Pancreas (tissue), 10 donors: ENCODE measurements around the gene HOXC9. TPM values are rescaled to one million over a fixed set of nuclear protein-coding genes. Genes with fewer than 3 reads are reported as not detected.

ENCODE experiments used
- ATAC-seq, 4 donors: fragments of 200-7000 bp; cut with Tn5 transposase; one replicate each; pipeline versions ENCODE4 v1.8.0 to v1.9.1; 2020; ENCODE audit warnings: mild to moderate bottlenecking in 4 of 4, moderate library complexity in 4 of 4
- DNase-seq, 6 donors: peaks; one replicate each; pipeline ENCODE4 v3.0.0-alpha.2; 2020
- FAIRE-seq: peaks from 2 replicates; lab custom pipeline; 2012; peaks lifted over from hg19 to GRCh38; lab: Jason Lieb, UNC
- H3K27ac ChIP-seq, 4 donors: fragments of 200-600 bp; sonication (generic); 1 replicate in 3 of 4; 2 replicates in 1 of 4; pipeline versions ENCODE4 v1.5.0 to v1.8.0; 2020
- H3K27me3 ChIP-seq, 4 donors: fragments of 200-600 bp; one replicate each; pipeline ENCODE4 v1.8.0; 2021
- H3K36me3 ChIP-seq, 3 donors: fragments of 200-600 bp; sonication (generic) in 1 of 3; one replicate each; pipeline versions ENCODE4 v1.5.0 to v1.8.0; 2020 to 2021
- H3K4me1 ChIP-seq, 3 donors: fragments of 200-600 bp; one replicate each; pipeline ENCODE4 v1.8.0; 2021
- H3K4me3 ChIP-seq, 4 donors: fragments of 200-600 bp; sonication (generic) in 2 of 4; one replicate each; pipeline versions ENCODE4 v1.5.0 to v1.8.0; 2020 to 2021
- H3K9me3 ChIP-seq, 4 donors: fragments of 200-600 bp; one replicate each; pipeline ENCODE4 v1.8.0; 2021
- WGBS, 2 donors: extraction: QIAGEN DNeasy Blood & Tissue Kit; methylation state at CpG; one replicate each; pipeline ENCODE4 v1.1.7; 2013; 5-methylcytosine and 5-hydroxymethylcytosine counted together
- intact Hi-C, 3 donors: fragments of 100-400 bp; cut with DNase I; formaldehyde crosslinking; loops; one replicate each; pipeline versions ENCODE4 v1.11.1 to v1.14.2; 2022
- polyA plus RNA-seq, 2 donors: library from polyadenylated mRNA; stranded (reverse); fragments of 200-250 nt; gene quantifications; one replicate each; pipeline ENCODE4 v1.2.3, GENCODE V29; 2013
- total RNA-seq, 6 donors: library from RNA; stranded (reverse); fragmentation: NEBNext Ultra II Directional in 4 of 6; extraction: Animal tissue kit (Norgen Biotek cat#: 25700) in 4 of 6; gene quantifications; one replicate each; pipeline versions ENCODE4 v1.2.1 to v1.2.4, GENCODE V29; 2021 to 2023
- TF ChIP-seq, protein P1 (sequence below), 4 donors: fragments of 200-600 bp; sonication (generic) in 3 of 4; IDR thresholded peaks; one replicate each; pipeline versions ENCODE4 v1.5.0 to v1.8.0; 2021; ENCODE audit warnings: antibody characterized with exemption in 4 of 4
- donor health status: healthy with polysubstance abuse.
- donor health status: DM: no; HTN: no; CAD: no; lungs with moderate emphysema.
- donor health status: DM: no; HTN: no; CAD: no.
- donor health status: control.
- donor health status: control.
- donor health status: Bipolar disorder and iron deficiency.
- donor health status: DM: yes; HTN: yes; CAD: no.
- donor health status: DM: no; HTN: no; CAD: no.
- donor health status: DM: no; HTN: no; CAD: no.
- donor health status: DM: yes; HTN: yes; CAD: no.

The HOXC9 gene
- total and polyA plus RNA-seq, 8 donors = 0.19 to 0.27 (median 0.26) TPM; not detected in 5

DNA sequence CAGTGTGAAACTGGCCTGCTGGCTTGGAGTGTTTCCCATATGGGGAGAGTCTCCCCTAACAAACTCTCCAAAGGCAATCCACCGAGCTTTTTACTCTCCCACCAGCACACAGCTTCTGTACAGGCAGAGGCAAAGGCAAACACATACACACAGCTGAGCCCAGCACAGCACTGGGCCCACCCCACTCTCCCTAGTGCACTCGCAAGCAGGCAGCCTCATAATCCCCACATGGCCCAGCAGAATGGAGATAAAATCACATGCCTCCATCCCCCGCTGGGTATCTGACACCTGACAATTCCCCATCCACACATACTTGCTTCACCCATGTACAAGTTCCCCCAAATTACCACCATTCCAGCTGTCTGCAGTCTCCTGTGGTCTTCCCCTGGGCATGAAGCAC is 41.8 kb upstream of the HOXC9 start:
- no peaks in the 10 kb centered on the region for H3K36me3 ChIP-seq
- ATAC-seq (no peak), FAIRE-seq (no peak), DNase-seq (peak in 1 of 6 donors; percentile 13)
- no peak overlapping the region for H3K27ac ChIP-seq
- H3K9me3 ChIP-seq = no peaks in the 10 kb centered on the region
- peaks cover 11 to 86% (median 27%) of the 10 kb centered on the region in 4 donors for H3K27me3 ChIP-seq
- 17 to 30% methylated on average over 3 of the region's 3 CpGs for WGBS, 2 donors
- H3K4me1 ChIP-seq = no peaks in the 10 kb centered on the region
- no peak overlapping the region for H3K4me3 ChIP-seq
- TF ChIP-seq, protein P1, sequence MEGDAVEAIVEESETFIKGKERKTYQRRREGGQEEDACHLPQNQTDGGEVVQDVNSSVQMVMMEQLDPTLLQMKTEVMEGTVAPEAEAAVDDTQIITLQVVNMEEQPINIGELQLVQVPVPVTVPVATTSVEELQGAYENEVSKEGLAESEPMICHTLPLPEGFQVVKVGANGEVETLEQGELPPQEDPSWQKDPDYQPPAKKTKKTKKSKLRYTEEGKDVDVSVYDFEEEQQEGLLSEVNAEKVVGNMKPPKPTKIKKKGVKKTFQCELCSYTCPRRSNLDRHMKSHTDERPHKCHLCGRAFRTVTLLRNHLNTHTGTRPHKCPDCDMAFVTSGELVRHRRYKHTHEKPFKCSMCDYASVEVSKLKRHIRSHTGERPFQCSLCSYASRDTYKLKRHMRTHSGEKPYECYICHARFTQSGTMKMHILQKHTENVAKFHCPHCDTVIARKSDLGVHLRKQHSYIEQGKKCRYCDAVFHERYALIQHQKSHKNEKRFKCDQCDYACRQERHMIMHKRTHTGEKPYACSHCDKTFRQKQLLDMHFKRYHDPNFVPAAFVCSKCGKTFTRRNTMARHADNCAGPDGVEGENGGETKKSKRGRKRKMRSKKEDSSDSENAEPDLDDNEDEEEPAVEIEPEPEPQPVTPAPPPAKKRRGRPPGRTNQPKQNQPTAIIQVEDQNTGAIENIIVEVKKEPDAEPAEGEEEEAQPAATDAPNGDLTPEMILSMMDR (IDR thresholded peaks at IDR 0.05) = no peak
- intact Hi-C loops = no loop called here

DNA sequence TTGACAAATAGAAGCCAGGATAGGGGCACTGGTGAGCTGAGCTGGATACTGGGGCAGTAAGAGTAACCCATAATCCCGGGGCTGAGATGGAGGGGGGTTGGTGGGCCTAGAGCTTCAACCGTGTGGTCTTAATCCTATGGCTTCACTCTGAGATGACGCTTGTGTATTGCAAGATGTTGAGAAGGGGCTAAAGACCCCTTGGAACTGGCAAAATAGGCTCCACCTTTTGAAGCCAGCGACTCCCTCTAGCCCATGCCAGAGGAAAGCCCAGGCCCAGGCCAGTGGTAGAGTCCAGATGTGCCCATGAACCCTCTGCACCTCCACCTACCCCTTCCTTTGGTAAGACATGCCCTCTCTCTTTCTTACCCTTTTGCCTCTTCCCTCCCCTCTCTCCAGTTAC is 40.6 kb upstream of the HOXC9 start:
- Histone ChIP-seq H3K27me3 (peaks cover 8 to 84% (median 24%) of the 10 kb centered on the region in 4 donors), H3K9me3 (no peaks in the 10 kb centered on the region), H3K27ac (no peak overlapping the region), H3K4me1 (no peaks in the 10 kb centered on the region), H3K36me3 (no peaks in the 10 kb centered on the region), H3K4me3 (no peak overlapping the region)
- intact Hi-C loops = no loop called here
- DNase-seq (no peak), FAIRE-seq (no peak), ATAC-seq (no peak)
- WGBS, 2 donors = 12 to 14% methylated on average over 4 of the region's 4 CpGs
- TF ChIP-seq, protein P1 (IDR thresholded peaks at IDR 0.05) = no peak

DNA sequence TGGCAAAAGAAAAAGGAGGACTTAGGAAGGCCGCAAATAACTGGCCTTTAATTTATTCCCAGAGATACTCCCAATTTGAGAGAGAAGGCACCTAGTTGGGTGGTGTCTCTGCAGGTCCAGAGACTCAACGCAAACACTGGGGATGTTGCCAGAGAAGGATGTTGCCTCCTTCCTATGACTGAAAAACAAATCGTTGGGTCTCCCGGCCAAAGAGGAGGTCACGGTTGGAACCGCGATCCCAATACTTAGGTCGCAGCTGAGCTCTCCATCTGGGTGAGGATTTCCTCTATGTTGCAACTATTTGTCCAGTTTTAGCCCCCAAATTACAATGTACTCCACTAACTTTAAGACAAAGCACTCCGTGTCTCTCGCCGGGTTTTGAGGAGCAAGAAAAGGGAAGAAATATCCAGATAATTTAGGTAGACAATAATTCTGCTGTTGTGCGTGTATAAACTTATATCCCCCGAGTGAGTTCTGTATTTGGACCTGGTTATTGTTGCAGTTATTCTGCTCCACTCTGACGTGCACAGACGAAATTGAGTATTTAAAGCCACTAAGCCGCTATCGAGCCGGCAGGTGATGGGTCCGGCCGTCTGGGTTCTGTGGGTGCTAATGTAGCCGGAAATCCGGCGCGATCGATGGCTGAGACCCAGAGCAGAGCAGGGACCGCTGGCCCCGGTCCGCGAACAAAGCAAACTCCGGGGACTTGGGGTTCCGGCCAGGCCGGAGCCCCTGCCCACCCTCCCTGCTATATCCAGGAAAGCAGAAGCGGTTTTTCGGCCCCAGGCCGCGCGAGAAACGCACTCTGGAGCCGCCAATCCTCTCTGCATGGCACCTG is 39.6 kb upstream of the HOXC9 start:
- TF ChIP-seq, protein P1 (IDR thresholded peaks at IDR 0.05) = no peak
- FAIRE-seq = no peak
- DNase-seq = peak in 1 of 6 donors; percentile 47
- peaks cover 8 to 82% (median 26%) of the 10 kb centered on the region in 4 donors for H3K27me3 ChIP-seq
- no peaks in the 10 kb centered on the region for H3K4me1 ChIP-seq
- 8 to 9% methylated on average over 39 of the region's 39 CpGs for WGBS, 2 donors
- intact Hi-C loops = no loop called here
- no peak overlapping the region for H3K4me3 ChIP-seq
- no peak overlapping the region for H3K27ac ChIP-seq
- no peaks in the 10 kb centered on the region for H3K36me3 ChIP-seq
- no peaks in the 10 kb centered on the region for H3K9me3 ChIP-seq
- ATAC-seq = no peak

DNA sequence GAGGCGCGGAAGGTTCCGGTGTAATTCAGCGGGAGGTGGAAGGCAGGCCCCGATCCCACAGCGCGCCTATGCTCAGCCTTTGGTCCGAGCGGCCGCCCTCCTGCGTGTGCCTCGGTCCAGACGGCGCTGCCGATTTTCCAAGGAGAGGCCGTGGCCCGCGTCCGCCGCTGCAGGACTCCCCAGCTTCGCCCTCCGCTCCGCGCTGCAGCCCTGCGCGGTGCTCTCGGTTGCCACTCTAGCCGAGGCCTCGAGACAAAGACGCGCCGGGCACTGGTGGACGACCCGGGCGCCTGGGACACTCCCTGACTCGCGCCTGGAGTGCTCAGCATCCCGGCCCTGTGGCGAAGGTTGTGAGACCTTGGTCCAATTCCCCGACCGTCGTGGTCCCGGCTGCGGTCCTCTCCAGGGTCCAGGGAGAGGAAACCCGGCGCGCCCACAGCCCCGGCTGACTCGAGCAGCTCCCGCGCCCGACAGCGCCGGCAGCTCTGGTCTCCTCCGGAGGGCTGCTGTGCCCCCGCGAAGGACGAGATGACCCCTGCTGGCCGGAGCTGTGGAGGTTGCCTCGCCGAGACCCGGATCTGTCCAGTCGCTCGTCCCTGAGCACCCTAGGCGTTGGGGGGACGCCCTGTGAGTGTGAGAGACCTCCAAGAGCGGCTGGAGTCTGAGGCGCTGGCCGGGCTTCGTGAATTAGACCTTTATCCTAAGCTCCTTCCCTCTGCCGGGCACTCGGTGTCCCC is 38.8 kb upstream of the HOXC9 start:
- intact Hi-C loops = no loop called here
- H3K9me3 ChIP-seq = no peaks in the 10 kb centered on the region
- TF ChIP-seq, protein P1 (IDR thresholded peaks at IDR 0.05) = no peak
- ATAC-seq (peak in 1 of 4 donors; percentile 15), FAIRE-seq (no peak), DNase-seq (peak in 2 of 6 donors; percentile 61 to 65)
- peaks cover 8 to 79% (median 26%) of the 10 kb centered on the region in 4 donors for H3K27me3 ChIP-seq
- H3K36me3 ChIP-seq = no peaks in the 10 kb centered on the region
- no peaks in the 10 kb centered on the region for H3K4me1 ChIP-seq
- H3K4me3 ChIP-seq = no peak overlapping the region
- no peak overlapping the region for H3K27ac ChIP-seq
- WGBS, 2 donors = 2 to 3% methylated on average over 67 to 72 of the region's 72 CpGs
